ENCODE data around the gene HNRNPL. TPM values are rescaled to one million over a fixed set of nuclear protein-coding genes. Genes with fewer than 3 reads are reported as not detected.
A peak's percentile ranks its signal among the peaks of the same experiment; 100 is the strongest.

HNRNPL gene
- total RNA-seq, 6 experiments from 2014 or later = 89.5 to 157 (median 102) TPM

- peak in 1 of 3 donors; percentile 22 for DNase-seq
- 70% methylated on average over 8 of the region's 8 CpGs for WGBS (ENCODE audit: insufficient coverage, low coverage, low lambda C conversion rate, missing lambda C conversion rate)
- intact Hi-C loops (cut with DNase I) = no loop called here
- H3K4me1 ChIP-seq = peaks cover 0 to 64% (median 33%) of the 10 kb centered on the region in 4 donors
- no peak overlapping the region for H3K4me3 ChIP-seq
- H3K27ac ChIP-seq = peak overlapping the region; percentile 71 to 81 (median 78)
- H3K9me3 ChIP-seq = no peaks in the 10 kb centered on the region
- H3K27me3 ChIP-seq = no peaks in the 10 kb centered on the region
- no peak for TF ChIP-seq POLR2A (IDR thresholded peaks at IDR 0.05)
- TF ChIP-seq CTCF (IDR thresholded peaks at IDR 0.05) = no peak
- H3K36me3 ChIP-seq = peaks cover 8 to 59% (median 38%) of the 10 kb centered on the region in 4 donors
- ATAC-seq = no peak
Measured at GRCh38 chr19:38836159-38836982, 13.4 kb downstream of the HNRNPL start.

DNA sequence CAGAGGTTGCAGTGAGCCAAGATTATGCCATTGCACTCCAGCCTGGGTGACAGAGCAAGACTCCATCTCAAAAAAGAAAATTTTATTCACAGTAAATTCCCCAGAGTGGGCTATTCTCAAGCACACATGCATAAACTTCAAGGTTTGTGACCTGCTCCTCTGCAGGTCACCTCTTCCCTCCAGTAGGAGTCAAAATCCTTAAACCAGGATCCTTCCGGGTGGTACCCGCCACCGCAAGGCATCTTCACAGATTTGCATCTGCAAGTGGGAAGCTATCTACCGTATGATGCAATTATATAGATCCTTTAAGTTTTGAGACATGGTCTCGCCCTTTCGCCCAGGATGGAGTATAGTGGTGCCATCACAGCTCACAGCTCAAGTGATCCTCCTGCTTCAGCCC, 15.2 kb downstream of the HNRNPL start:
- DNase-seq = no peak
- no peaks in the 10 kb centered on the region for H3K9me3 ChIP-seq
- no peaks in the 10 kb centered on the region for H3K27me3 ChIP-seq
- TF ChIP-seq CTCF (IDR thresholded peaks at IDR 0.05) = no peak
- TF ChIP-seq POLR2A (IDR thresholded peaks at IDR 0.05) = no peak
- peaks cover 0 to 68% (median 33%) of the 10 kb centered on the region in 4 donors for H3K4me1 ChIP-seq
- intact Hi-C loops (cut with DNase I) = no loop called here
- H3K4me3 ChIP-seq = no peak overlapping the region
- WGBS (ENCODE audit: insufficient coverage, low coverage, low lambda C conversion rate, missing lambda C conversion rate) = 93% methylated on average over 2 of the region's 6 CpGs
- H3K27ac ChIP-seq = peak overlapping the region; percentile 66 to 78 (median 71)
- peaks cover 5 to 41% (median 31%) of the 10 kb centered on the region in 4 donors for H3K36me3 ChIP-seq
- no peak for ATAC-seq

- Histone ChIP-seq H3K36me3 (peaks cover 5 to 40% (median 27%) of the 10 kb centered on the region in 4 donors), H3K27me3 (no peaks in the 10 kb centered on the region), H3K27ac (peak overlapping the region in 2 of 3 donors; percentile 71 to 78), H3K4me3 (no peak overlapping the region), H3K9me3 (no peaks in the 10 kb centered on the region), H3K4me1 (peaks cover 0 to 72% (median 36%) of the 10 kb centered on the region in 4 donors)
- intact Hi-C loops (cut with DNase I) = no loop called here
- TF ChIP-seq POLR2A (IDR thresholded peaks at IDR 0.05) (no peak), CTCF (IDR thresholded peaks at IDR 0.05) (no peak)
- DNase-seq (no peak), ATAC-seq (no peak)
- WGBS (ENCODE audit: insufficient coverage, low coverage, low lambda C conversion rate, missing lambda C conversion rate) = 100% methylated on average over 4 of the region's 4 CpGs
Measured at GRCh38 chr19:38834104-38834490, 15.7 kb downstream of the HNRNPL start.

- TF ChIP-seq CTCF (IDR thresholded peaks at IDR 0.05) = no peak
- TF ChIP-seq POLR2A (IDR thresholded peaks at IDR 0.05) = no peak
- peaks cover 2 to 34% (median 24%) of the 10 kb centered on the region in 4 donors for H3K36me3 ChIP-seq
- intact Hi-C loops (cut with DNase I) = no loop called here
- ATAC-seq = no peak
- no peak overlapping the region for H3K4me3 ChIP-seq
- 90% methylated on average over 7 of the region's 7 CpGs for WGBS (ENCODE audit: insufficient coverage, low coverage, low lambda C conversion rate, missing lambda C conversion rate)
- H3K9me3 ChIP-seq = no peaks in the 10 kb centered on the region
- peaks cover 0 to 72% (median 35%) of the 10 kb centered on the region in 4 donors for H3K4me1 ChIP-seq
- peak overlapping the region; percentile 93 to 99 (median 96) for H3K27ac ChIP-seq
- no peak for DNase-seq
- H3K27me3 ChIP-seq = no peaks in the 10 kb centered on the region
Measured at GRCh38 chr19:38833092-38833425, 16.7 kb downstream of the HNRNPL start.
